Measurements from ENCODE around the gene UBAP1L.
"Not testable (repeated sequence)": the region's sequence is repeated elsewhere in the genome, so short reads cannot be mapped to it uniquely, and the experiment has no call there.

Gene UBAP1L

DNA sequence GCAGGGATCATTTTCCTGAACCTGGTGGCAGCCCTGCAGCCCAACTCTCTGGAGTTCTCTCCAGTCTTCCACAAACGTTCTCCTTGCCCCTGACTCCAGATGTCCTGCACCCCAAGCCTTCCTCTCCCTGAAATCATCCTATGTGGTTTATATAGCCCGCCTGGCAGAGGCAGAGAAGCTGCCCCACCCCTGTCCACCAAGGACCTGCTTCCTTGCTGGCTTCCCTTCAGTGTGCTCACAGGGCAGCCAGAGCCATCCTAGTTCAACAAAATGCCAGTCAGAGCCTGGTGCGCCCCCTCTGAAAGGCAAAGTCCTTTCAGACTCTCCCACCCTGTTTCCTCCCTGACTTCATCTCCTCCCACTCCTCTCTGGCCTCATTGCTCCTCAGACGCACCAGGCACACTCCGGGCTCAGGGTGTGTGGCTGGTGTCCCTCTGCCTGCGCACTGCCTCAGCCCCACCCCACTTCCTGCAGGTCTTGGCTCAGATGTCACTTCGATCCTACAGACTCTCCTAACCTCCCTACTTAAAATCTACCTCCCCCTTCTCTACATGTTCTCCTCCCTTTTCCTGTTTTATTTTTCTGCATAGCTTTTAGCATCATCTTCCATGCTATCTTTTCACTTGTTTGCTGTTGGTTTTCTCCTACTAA is 32.6 kb downstream of the UBAP1L start:
- peak; percentile 31 for DNase-seq

DNA sequence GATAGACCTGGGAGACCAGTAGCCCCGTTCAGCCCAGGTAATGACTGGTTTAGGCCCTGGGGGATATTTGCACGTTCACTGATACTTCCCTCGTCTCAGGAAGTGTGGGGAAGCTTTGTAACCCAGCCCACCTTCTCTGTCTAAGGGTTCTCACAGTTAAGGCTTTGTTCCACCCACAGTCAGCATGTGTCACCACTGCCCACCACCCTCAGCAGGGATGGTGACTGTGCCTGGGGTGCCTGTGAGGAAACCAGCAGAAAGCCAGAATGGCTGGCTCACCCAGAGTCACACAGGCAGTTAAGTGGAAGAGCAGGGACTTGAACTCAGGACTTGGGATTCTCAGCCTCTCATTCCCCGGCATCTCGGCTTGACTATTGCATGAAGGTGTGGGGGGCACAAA is 33.2 kb downstream of the UBAP1L start:
- peak; percentile 60 for DNase-seq

DNA sequence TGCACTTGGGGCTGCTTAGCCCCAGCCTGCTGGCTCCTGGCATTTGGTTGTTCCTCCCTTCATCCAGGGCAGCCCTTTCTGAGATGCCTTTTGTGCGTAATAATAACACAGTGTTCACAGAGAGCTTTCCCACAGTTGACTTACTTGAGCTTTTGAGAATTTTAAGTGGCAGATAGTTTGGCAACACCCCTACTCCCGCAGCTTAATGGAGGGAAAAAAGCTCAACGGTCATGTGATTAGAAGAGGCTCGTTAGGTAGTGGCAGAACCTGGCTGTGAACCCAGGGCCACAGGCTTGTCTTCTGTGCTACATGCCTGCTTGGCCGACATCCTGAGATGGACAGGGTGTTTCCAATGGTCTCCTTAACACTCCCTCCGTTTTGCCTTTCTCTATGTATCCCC is 33.7 kb downstream of the UBAP1L start:
- no peak for DNase-seq

DNA sequence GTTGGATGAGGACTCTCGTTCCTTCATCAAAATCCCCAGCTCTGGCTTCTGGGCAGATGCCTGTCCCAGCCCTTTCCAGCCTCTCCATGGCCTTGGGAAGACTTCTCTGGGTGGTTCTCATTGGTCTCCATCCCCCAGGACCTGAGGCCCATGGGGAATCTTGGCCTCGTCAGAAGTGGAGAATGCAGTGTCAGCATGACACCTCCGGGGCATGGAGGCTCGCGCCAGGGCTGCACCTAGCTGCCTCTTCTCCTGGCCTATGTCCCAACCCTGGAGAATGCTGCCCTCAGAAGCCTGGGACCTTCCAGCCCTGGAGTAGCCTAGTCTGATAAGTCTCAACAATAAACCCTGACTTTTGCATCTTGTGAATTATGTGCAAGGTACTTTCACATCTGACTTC is 35.4 kb downstream of the UBAP1L start:
- DNase-seq, result no peak

DNA sequence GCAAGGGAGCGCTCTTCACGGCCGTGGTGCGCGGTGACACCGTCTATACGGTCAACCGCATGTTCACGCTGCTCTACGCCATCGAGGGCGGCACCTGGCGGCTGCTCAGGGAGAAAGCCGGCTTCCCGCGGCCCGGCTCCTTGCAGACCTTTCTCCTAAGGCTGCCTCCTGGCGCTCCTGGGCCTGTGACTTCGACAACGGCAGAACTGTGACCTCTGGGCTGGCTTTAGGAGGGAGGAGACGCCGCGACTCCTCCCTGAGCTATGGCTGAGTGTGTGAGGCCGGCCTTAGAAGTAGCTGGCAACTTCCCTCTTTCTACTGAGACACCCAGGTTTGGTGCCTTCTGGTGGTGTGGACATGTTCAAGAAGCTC is 37.0 kb downstream of the UBAP1L start:
- peak; percentile 73 for DNase-seq

DNA sequence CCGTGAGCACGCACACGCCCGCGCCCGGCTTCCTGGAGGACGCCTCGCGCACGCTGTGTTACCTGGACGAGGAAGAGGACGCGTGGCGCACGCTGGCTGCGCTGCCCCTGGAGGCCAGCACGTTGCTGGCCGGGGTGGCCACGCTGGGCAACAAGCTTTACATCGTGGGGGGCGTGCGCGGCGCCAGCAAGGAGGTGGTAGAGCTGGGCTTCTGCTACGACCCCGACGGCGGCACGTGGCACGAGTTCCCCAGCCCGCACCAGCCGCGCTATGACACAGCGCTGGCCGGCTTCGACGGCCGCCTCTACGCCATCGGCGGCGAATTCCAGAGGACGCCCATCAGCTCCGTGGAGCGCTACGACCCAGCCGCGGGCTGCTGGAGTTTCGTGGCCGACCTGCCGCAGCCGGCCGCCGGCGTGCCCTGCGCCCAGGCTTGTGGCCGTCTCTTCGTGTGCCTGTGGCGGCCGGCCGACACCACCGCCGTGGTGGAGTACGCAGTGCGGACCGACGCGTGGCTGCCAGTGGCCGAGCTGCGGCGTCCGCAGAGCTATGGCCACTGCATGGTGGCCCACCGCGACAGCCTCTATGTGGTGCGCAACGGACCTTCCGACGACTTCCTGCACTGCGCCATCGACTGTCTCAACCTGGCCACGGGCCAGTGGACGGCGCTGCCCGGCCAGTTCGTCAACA is 37.6 kb downstream of the UBAP1L start:
- DNase-seq, result no peak

DNA sequence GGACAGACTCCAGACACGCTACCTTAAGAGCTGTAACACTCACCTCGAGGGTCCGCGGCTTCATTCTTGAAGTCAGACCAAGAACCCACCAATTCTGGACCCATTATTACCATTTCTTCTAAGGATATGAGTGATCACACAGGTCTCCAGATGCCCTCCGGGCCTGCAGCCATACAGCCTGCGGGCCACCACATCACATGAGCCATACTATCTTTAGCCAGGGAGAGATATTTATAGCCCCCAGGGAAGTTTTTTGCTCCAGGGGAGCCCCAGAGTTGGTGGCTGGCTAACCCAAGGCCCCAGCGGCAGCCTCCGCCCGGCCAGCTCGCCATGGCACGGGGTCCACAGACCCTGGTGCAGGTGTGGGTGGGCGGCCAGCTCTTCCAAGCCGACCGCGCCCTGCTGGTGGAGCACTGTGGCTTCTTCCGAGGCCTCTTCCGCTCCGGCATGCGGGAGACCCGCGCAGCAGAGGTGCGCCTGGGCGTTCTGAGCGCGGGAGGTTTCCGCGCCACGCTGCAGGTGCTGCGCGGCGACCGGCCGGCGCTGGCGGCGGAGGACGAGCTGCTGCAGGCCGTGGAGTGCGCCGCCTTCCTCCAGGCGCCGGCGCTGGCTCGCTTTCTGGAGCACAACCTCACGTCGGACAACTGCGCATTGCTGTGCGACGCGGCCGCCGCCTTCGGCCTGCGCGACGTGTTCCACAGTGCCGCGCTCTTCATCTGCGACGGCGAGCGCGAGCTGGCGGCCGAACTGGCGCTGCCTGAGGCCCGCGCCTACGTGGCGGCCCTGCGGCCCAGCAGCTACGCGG is 38.3 kb downstream of the UBAP1L start, which contains the start of gene KBTBD13:
Gene KBTBD13, plus strand, starts transcription at position 261 of the 805 bp plus-strand sequence. Its CDS starts 70 bp downstream, at position 331.
- no peak for DNase-seq

DNA sequence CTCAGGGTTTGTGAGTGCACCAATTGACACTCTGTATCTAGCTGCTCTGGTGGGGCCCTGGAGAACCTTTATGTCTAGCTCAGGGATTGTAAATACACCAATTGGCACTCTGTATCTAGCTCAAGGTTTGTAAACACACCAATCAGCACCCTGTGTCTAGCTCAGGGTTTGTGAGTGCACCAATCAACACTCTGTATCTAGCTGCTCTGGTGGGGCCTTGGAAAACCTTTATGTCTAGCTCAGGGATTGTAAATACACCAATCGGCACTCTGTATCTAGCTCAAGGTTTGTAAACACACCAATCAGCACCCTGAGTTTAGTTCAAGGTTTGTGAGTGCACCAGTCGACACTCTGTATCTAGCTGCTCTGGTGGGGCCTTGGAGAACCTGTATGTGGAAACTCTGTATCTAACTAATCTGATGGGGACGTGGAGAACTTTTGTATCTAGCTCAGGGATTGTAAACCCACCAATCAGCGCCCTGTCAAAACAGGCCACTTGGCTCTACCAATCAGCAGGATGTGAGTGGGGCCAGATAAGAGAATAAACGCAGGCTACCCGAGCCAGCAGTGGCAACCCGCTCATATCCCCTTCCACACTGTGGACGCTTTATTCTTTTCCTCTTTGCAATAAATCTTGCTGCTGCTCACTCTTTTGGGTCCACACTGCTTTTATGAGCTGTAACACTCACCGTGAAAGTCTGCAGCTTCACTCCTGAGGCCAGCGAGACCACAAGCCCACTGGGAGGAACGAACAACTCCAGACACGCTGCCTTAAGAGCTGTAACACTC is 39.2 kb downstream of the UBAP1L start:
- not testable (repeated sequence) for DNase-seq

DNA sequence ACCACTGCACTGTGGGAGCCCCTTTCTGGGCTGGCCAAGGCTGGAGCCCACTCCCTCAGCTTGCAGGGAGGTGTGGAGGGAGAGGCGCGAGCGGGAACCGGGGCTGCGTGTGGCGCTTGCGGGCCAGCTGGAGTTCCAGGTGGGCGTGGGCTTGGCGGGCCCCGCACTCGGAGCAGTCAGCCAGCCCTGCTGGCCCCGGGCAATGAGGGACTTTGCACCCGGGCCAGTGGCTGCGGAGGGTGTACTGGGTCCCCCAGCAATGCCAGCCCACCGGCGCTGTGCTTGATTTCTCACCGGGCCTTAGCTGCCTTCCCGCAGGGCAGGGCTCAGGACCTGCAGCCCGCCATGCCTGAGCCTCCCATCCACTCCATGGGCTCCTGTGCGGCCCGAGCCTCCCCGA is 40.1 kb downstream of the UBAP1L start:
- DNase-seq, result not testable (repeated sequence)

DNA sequence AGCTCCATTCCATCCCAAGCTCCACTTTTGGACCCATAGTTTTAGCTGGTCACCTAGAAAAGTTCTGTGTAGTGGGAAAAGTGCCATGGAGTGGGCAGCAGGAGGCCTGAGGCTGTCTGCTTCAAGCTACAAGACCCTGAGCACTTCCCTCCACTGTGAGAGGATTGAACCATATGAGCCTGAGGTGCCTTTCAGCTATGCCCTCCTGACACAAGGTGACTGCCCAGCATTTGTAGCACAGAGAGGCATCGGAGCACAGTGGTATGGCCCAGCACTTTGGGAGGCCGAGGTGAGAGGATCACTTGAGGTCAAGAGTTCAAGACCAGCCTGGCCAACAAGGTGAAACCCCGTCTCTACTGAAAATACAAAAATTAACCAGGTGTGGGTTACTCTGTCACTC is 42.4 kb downstream of the UBAP1L start:
- no peak for DNase-seq

DNA sequence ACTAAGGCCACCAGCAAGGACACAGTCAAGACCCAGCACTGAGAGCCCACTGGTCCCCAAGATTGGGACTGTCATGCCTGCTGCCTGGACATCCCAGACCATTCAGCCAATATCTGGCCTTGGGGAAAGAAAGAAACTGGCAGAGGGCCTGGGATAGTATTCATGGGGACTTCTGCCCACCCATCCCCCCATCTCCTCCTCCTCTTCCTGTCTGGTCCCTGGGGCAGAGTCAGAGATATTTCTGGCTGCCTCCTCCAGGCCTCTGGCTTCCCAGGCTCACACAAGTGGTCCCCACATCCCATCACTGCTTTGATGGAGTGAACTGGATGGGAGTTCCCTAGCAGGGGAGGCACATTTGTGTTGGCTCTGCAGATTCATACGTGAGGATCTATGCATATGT is 43.0 kb downstream of the UBAP1L start:
- no peak for DNase-seq

DNA sequence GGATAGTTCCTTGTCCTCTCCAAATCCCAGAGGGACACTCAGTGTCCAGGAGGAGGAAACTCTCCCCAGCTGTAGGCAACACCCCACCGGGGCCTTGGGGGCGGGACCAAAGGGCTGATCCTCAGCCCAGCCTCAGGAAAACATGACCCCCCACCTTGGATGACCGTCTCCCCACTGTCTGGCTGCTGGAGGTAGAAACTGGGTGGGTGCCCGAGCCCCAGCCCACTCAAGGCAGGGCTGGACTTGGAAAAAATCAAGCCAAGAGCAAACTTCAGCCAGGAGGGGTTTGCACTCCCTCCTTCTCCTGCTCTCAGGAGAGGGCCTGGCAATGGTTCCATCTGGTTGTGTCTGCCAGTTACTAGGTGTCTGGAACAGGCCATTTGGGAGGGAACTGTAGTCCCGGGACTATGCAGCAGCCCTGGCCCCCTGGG is 43.6 kb downstream of the UBAP1L start:
- DNase-seq, result no peak

DNA sequence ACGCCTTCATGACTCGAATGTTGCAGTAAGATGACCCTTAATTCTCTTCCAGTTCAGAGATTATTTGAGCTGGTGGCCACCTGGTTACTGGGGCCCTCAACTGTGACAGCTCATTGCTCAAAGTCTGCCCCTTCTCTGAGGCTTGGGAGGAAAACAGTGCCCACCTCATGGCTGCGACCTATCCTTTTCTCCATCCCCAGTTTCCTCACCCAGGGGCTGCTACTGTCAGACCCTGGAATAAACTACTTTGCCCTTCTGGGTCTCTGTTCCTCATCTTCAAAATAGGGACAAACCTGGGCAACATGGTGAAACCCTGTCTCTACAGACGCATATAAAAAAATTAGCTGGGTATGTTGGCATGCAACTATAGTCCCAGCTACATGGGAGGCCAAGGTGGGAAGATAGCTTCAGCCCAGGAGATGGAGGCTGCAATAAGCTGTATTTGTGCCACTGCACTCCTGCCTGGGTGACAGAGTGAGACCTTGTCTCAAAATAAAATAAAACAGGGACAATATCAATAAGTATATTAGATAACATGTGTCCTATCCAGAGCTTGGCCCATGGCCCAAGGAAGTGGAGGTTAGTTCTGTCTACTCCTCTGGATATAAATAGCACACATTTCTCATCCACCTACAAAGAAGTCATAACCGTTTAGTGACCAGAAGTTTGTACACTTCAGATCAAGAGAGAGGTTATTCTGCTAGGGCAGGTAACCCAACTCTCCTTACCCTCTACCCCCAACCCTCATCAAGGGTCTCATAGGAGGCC is 45.0 kb downstream of the UBAP1L start:
- no peak for DNase-seq

DNA sequence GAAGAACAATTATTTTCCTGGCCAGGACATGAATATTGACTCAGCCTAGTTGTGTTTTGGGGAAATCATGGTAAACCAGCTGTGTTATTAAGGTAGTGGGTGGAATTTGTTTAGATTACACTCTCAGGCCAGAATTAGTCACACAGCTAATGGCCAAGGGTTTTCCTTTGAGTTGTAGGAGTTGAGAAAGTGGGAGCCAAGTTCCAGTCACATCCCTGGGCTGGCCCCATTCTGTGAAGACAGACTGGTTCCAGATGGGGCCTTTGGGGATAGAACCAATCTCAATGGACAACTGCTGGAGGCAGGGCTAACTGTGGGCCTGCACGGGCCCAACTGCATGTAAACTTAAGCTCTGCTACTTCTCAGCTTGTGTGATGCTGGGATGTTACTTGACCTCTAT is 45.8 kb downstream of the UBAP1L start:
- no peak for DNase-seq

DNA sequence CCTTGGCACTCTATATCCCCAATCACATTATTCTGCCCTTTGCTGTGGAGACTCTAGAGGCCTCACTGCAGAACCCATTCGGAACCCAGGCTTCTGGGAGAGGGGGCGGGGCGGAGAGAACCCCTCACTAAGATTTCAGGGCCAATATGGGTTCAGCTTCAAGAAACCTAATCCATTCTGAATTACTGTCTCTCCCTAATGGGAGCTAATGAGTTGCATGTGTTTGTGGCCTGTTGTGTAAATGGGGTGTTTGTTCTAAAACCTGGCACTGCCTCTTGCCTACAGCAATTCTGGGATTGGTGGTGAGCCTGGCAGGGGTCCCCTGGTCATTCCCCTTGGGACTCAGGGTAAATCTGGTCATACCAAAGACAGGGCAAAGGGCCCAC is 46.6 kb downstream of the UBAP1L start:
- DNase-seq, result no peak

DNA sequence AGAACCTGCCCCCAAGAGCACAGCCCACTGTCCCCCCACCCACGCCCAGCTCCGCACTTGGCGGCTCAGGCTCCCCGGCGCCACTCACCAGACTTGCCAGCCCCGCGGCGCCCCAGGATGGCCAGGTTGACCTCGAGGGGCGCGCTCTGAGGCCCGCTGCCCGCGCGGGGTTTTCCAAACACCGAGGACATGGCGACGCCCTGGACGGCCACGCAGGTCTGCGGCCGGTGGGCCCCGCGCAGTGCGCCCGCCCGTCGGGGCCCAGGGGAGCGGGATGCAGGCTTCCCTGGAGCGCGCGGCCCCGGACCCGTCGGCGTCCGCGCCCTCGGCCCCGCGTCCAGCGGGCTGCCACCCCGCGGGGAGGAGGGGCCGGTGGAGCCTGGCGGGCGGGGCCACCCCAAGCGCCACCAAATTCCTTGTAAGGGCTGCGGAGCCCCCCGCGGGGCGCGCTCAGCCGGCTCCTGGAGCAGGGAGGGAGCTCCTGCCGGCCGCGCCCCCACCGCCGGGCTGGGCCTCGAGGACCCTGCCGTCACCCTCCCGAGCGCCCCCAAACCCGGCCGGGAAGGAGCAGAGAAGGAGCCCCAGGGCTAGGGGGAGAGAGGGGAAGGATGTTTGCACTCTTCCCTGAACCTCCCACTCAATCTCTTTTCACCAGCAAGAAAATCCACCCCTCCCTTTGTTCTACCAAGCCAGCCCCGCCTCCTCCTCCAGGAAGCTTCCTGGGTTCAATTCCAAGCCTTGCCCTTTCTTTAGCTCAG is 47.2 kb downstream of the UBAP1L start, which contains the start of gene RASL12:
Gene RASL12, minus strand, starts transcription at position 347 of the 758 bp plus-strand sequence. Its CDS starts 156 bp downstream, at position 191.
- no peak for DNase-seq

DNA sequence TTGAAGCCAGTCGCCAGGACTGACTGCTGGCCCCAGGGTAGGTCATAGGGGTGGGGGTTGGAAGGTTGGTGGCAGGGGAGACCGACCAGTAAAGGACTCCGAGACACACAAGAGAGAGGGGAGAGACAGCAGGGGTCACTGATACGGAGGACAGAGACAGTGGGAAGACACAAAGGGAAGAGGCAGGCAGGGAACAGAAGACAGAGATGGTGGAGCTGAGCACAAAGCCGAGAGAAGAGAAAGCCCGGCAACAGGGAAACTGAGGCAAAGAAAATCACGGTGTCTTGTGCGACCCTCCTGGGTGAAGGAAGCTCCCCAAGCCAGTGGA is 47.7 kb downstream of the UBAP1L start:
- DNase-seq, result no peak

DNA sequence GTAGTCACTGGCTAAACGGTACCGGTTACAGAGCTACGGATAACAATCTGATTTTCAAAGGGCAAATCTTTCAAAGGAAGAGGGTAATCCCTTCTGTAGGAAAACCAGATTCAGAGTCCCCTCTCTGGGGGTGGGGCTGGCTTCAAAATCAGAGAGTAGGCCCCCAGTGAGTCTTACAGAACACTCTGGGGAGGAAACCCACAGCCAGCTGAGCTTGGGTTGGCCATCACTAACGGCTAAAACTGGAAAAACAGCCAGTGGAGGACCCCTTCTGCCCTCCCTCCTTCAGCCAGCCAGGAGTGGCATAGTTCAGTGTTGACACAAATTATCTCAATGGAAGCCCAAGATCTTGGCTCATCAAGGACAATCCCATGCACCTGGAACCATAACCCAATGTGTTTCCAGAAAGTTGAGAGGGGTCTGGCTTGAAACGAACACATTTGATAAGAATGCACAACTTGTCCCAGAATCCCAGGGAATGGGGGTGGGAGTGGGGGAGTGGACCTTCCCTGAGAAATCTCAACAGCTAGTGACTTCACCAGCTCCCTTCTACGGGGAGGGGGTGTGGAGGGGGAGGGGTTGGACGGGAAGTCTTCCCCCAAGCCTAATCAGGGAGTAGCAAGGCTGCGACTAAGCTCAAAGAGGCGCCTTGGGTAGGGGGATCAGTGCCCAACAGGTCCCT is 48.2 kb downstream of the UBAP1L start:
- DNase-seq, result no peak

DNA sequence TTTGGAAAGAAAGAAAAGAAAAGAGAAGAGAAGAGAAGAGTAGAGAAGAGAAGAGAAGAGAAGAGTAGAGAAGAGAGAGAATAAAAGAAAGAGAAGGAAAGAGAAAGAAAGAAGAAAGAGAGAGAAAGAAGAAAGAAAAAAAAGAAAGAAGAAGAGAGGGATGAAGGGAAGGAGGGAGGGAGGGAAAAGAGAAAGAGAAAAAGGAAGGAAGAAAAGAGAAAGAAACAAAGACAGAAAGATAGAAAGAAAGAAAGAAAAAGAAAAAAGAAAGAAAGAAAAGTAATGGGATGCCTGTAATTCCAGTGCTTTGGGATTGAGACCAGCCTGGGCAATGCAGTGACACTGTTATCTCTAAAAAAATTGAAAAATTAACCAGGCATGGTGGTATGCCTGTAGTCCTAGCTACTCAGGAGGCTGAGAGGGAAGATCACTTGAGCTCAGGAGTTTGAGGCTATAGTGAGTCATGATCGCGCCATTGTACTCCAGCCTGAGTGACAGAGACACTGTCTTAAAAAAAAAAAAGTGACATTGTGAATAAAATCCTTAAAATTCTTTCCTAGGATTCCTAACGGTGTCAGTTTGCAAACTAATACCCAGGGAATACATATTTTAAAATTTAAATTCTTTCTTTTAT is 48.9 kb downstream of the UBAP1L start:
- DNase-seq, result no peak

DNA sequence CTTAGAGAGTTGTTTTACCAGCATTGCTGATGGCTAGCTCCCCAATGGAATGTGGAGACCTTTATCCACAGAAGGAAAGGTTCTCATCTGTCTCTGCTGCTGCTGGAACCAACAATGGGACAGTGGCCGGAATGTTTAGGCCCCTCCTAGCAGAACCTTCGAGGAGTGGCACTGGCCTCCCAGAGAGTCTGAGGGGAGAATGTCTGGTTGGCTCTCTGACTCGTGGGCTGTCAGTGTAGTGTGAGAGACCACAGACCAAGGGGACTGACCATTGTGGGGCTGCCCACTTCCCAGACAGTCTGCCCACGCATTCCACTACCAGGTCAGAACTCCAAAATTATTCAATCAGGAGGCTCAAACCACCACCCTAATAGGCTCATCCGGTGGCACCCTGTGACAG is 52.3 kb downstream of the UBAP1L start:
- DNase-seq, result no peak

Measured in stimulated activated CD8-positive, alpha-beta memory T cell treated with anti-CD3 and anti-CD28 coated beads, Interleukin-4, amount 100 ng/mL, for 48 hours (primary cell).